ENCODE results near the gene NIPAL3. TPM values are rescaled to one million over a fixed set of nuclear protein-coding genes. Genes with fewer than 3 reads are reported as not detected.
A peak's percentile ranks its signal among the peaks of the same experiment; 100 is the strongest.

NIPAL3 gene
- total RNA-seq, 2 donors from 2014 or later: 30.0 to 38.5 TPM

DNA sequence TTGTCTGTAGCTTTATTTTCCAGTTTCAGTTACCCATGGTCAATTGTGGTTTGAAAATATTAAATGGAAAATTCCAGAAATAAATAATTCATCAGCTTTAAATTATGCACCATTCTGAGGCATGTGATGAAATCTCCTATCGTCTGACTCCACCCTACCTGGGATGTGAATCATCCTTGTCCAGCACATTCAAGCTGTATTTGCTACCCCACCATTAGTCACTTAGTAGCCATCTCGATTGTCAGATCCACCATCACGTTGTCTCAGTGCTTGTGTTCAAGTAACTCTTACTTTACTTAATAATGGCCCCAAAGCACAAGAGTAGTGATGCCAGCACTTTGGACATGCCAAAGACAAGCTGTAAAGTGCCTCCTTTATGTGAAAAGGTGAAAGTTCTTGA lies 6.1 kb upstream of the NIPAL3 start:
- ATAC-seq (replicated peaks): no peak
- Mint-ChIP-seq H3K27me3 (no peaks in the 10 kb centered on the region), H3K4me3 (no peak overlapping the region), H3K27ac (no peak overlapping the region), H3K9me3 (no peaks in the 10 kb centered on the region), H3K4me1 (no peaks in the 10 kb centered on the region), H3K36me3 (ENCODE audit: low read depth) (no peaks in the 10 kb centered on the region)

DNA sequence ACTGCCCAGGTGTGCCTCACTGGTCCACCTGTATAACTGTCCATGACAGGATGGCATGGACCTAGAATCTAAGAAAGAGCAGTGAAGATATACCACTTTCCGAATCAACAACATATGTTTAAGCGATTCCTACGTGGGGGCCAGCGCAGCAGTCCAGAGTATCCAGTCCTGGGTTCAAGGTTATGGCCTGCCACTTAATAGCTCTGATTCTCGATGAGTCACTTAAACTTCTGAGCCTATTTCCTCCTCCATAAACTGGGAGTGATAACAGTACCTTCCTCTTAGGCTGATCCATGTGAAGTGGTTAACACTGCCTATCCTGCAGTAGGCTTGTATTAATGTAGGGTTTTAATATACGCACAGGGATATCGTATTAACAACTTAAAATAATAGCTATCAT lies 4.9 kb upstream of the NIPAL3 start:
- no peak overlapping the region for H3K27ac Mint-ChIP-seq
- H3K9me3 Mint-ChIP-seq: no peaks in the 10 kb centered on the region
- no peaks in the 10 kb centered on the region for H3K36me3 Mint-ChIP-seq (ENCODE audit: low read depth)
- no peak overlapping the region for H3K4me3 Mint-ChIP-seq
- ATAC-seq (replicated peaks): no peak
- peaks cover 6% of the 10 kb centered on the region for H3K4me1 Mint-ChIP-seq
- H3K27me3 Mint-ChIP-seq: no peaks in the 10 kb centered on the region

DNA sequence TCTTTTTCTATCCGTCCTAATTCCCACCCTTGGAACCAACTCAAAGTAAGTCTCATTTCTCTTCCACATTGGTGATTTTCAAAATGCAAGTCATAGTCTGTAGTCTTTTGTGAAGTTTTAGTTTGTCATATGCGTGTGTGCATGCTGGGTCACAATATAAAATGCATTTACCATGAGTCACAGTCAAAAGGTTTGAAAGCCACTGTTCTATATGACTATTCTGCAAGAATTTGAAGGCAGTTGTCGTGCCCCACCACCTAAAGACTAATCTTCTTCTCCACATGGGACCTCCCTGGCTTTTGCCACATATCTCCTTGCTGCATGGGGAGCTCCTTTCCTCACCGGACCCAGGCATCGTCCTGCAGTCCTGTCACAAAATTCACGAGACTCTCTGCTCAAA lies 3.6 kb upstream of the NIPAL3 start:
- Mint-ChIP-seq H3K4me1 (peaks cover 12% of the 10 kb centered on the region), H3K27me3 (no peaks in the 10 kb centered on the region), H3K27ac (no peak overlapping the region), H3K9me3 (no peaks in the 10 kb centered on the region), H3K4me3 (peak overlapping the region; percentile 93), H3K36me3 (ENCODE audit: low read depth) (peaks cover 8% of the 10 kb centered on the region)
- no peak for ATAC-seq (replicated peaks)

DNA sequence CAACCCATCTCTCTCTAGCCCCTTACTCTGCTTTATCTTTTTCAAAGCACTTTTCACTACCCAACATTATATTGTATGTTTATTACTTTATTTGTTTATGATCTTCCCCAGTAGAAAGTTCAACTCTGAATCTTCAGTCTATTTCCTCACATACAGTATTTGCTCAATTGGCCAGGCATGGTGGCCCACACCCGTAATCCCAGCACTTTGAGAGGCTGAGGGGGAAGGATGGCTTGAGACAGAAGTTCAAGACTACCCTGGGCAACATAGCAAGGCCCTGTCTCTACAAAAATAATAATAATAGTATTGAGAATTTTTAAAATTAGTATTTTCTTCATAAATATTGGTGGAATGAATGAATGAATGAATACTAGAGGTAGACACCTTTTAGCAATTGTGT lies 3.2 kb upstream of the NIPAL3 start:
- ATAC-seq (replicated peaks): no peak
- Mint-ChIP-seq H3K27me3 (no peaks in the 10 kb centered on the region), H3K36me3 (ENCODE audit: low read depth) (peaks cover 8% of the 10 kb centered on the region), H3K9me3 (no peaks in the 10 kb centered on the region), H3K27ac (no peak overlapping the region), H3K4me3 (peak overlapping the region; percentile 93), H3K4me1 (peaks cover 15% of the 10 kb centered on the region)

DNA sequence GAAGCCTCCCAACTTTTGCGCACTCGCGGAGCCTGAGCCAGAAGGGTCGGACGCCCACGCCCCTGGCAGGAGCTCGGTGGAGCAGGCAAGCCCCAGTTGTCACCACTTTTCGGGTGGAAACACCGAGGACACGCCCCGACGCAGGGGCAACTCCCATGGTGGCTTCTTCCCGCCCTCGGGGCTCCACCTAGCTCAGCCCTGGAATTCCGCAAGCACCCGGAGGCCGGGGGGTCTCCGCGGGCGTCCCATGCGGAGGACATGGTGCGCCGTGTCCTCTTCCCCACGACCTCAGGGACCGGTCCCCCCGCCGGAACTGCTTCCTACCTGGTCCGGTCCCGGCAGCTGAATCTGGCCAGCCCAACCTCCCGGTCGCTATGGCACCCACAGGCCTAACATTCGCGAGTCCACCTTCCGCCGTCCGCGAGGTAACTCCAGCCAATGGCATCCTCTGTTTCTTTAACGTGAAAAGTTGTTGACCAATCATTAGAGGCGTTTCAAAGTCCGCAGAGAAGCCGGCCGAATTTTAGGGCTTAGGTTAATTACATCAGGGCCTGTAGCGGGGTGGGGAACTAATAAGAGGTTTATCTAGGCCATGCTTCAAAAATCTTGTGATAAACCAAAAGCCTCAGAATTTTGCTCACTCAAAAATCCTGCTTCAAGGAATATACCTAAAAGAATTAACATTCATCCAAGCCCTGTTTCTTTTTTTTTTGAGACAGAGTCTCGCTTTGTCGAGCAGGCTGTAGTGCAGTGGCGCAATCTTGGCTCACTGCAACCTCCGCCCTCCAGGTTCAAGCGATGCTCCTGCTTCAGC lies 2.0 kb upstream of the NIPAL3 start, which contains the start of gene STPG1:
Gene STPG1, minus strand, starts transcription at position 433 of the 814 bp plus-strand sequence. CDS start 12,394 bp downstream, outside the sequence.
- Mint-ChIP-seq H3K27me3 (no peaks in the 10 kb centered on the region), H3K36me3 (ENCODE audit: low read depth) (peaks cover 12% of the 10 kb centered on the region), H3K27ac (peak within 1 kb of the TSS; percentile 88), H3K4me1 (peaks cover 15% of the 10 kb centered on the region), H3K9me3 (no peaks in the 10 kb centered on the region), H3K4me3 (peak within 1 kb of the TSS; percentile 93)
- ATAC-seq (replicated peaks): peak; percentile 50

DNA sequence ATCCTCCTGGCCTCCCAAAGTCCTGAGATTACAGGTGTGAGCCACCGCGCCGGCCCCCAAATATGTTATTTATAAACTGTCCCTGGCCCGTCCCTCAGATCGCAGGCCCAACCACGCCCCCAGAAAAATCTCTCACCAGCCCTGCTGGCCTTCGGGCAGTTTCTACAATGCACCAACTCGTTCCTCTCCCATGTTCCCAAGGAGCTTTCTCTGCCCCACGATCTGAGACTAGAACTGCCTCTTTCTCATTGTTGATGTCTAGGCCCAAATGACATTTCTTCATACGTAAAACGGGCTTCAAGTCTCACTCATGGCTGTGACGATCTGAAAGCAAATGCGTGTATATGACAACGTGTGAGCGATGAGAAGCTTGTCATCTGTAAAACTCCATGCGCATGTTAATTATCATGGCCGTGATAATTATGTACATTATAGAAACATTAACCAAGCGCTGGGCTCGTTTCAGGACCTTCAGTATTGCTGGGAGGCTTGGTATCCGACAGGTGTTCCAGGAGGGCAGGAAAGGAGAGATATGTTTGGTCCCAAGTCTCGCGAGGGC lies 748 bp upstream of the NIPAL3 start:
- Mint-ChIP-seq H3K27ac (peak overlapping the region; percentile 87), H3K4me3 (peak overlapping the region; percentile 93), H3K4me1 (peaks cover 25% of the 10 kb centered on the region), H3K36me3 (ENCODE audit: low read depth) (peaks cover 25% of the 10 kb centered on the region), H3K9me3 (no peaks in the 10 kb centered on the region), H3K27me3 (no peaks in the 10 kb centered on the region)
- no peak for ATAC-seq (replicated peaks)

DNA sequence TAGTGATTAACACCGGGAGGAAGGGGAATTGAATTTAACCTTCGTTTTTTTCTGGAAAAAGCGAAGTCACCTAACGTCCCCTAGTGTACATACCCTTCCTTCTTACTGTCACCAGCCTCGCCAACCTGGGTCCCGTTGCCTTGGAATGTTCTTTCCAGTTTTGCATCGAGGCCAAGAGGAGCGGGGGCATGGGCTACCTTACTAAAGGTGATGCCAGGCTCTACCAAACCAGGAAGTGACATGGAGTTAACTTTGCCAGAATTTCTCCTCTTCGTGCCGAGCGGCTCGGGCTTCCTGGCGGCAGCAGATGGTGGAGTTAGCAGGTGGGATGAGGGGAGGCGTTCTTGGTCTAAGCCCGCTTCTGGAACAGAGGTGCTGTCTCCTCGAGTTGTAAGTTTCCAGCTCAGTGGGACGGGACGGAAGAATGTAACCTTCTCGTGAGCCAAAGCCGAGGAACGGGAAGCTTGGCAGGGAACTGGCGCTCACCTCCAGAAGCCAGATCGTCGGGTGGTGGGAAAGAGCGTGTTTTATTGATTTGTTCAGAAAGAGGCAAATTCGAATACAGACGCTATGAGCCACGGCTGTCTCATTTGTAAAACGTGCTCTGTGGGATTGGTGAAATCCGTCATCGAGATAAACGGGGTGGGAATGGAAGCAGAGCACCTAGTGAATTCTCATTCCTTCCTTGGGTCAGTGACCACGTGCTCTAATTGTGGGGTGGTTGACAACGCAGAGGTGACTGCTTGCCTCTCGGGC lies 486 bp downstream of the NIPAL3 start:
- H3K27me3 Mint-ChIP-seq: no peaks in the 10 kb centered on the region
- H3K4me1 Mint-ChIP-seq: peaks cover 25% of the 10 kb centered on the region
- H3K27ac Mint-ChIP-seq: peak overlapping the region; percentile 87
- peaks cover 38% of the 10 kb centered on the region for H3K36me3 Mint-ChIP-seq (ENCODE audit: low read depth)
- no peaks in the 10 kb centered on the region for H3K9me3 Mint-ChIP-seq
- ATAC-seq (replicated peaks): peak; percentile 5
- peak overlapping the region; percentile 93 for H3K4me3 Mint-ChIP-seq

DNA sequence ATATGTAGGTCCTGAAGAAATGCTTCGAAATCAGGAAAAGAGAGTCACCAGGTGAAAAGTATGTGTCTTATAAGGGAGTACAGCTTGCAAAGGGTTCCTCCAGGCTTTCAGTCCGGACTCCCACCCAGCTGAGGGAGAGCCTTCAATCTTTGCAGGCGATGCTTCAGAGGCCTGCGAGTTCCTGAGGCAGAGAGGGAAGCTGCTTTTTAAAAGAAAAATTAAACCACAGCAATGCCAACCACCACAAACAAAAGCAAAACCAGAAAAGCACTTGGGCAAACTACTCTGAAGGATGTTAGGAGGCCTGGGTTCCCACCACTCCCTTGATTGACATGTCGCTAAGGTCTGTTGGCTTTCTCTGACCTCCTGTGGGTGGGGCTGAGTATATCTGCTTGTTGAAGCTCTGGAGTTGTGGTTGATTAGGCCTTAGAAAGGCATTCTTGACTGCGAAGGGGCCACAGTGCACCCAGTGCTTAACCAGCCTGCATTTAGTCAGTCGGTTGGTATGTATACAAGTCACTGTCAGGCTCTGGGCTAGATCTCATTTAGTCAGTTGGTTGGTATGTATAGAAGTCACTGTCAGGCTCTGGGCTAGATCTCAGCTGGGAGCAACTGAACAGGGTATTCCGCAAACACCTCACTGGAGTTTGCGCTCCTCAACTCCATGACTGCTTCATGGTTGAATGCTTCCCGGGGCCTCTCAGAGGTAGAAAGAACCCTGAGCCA lies 1.2 kb downstream of the NIPAL3 start:
- peaks cover 25% of the 10 kb centered on the region for H3K4me1 Mint-ChIP-seq
- peak overlapping the region; percentile 87 for H3K27ac Mint-ChIP-seq

DNA sequence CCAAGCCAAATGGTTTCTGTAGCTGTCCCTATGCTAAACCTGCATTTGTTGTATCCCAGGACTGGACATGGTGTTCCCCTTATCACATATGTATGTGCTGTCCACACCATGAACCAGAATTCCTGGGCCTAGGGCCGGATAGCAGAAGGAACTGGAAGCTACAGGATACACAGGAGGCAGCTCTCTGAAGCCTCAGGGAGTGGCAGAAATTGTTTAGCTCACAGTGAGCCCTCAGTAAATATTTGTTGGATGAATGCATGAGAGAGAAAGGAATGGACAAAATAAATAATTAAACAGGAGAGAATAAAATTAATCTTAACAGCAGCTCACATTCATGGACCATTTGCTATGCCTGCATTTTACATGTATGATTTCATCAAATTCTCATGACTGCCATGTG lies 2.1 kb downstream of the NIPAL3 start:
- H3K4me1 Mint-ChIP-seq: peaks cover 25% of the 10 kb centered on the region
- H3K27me3 Mint-ChIP-seq: no peaks in the 10 kb centered on the region
- ATAC-seq (replicated peaks): no peak
- H3K4me3 Mint-ChIP-seq: peak overlapping the region; percentile 93
- no peak overlapping the region for H3K27ac Mint-ChIP-seq
- no peaks in the 10 kb centered on the region for H3K9me3 Mint-ChIP-seq
- H3K36me3 Mint-ChIP-seq (ENCODE audit: low read depth): peaks cover 54% of the 10 kb centered on the region

More for the DNA sequence above, 1.2 kb downstream of the NIPAL3 start:
- no peaks in the 10 kb centered on the region for H3K9me3 Mint-ChIP-seq
- H3K27me3 Mint-ChIP-seq: no peaks in the 10 kb centered on the region
- peaks cover 45% of the 10 kb centered on the region for H3K36me3 Mint-ChIP-seq (ENCODE audit: low read depth)
- ATAC-seq (replicated peaks): peak; percentile 17
- peak overlapping the region; percentile 93 for H3K4me3 Mint-ChIP-seq

DNA sequence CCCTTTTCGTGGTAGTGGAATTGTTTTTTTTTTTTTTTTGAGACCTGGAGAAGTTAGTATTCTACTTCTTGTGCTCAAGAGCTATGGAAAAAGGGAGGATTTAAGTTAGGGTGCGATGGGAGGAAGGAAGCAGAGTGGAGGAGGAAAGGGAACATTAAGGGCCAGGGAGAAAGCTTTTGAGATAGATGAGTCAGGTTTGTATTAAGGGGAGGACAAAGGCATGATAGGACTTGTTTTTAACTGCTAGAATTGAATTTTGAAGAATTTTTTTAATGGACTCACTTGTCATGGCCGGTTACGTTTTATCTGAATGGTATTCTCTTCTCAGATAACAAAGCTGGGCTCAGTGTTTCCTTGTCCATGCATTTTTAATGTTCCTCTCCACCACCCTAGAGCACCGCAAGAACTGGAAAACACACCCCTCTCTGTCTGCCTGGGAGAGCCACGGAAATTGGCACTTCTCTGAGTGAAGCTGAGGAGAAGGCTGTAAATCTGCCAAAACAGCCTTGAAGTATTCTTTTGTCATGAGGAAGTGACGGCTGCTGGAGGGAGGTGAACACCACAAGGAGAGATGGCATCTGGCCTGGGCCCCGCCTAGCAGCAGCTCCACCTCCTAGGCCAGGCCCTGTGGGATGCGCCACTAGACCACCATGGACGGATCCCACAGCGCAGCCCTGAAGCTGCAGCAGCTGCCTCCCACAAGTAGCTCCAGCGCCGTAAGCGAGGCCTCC lies 3.5 kb downstream of the NIPAL3 start:
- H3K9me3 Mint-ChIP-seq: no peaks in the 10 kb centered on the region
- H3K36me3 Mint-ChIP-seq (ENCODE audit: low read depth): peaks cover 68% of the 10 kb centered on the region
- no peak overlapping the region for H3K27ac Mint-ChIP-seq
- peaks cover 31% of the 10 kb centered on the region for H3K4me1 Mint-ChIP-seq
- H3K27me3 Mint-ChIP-seq: no peaks in the 10 kb centered on the region
- no peak for ATAC-seq (replicated peaks)
- H3K4me3 Mint-ChIP-seq: peak overlapping the region; percentile 9

DNA sequence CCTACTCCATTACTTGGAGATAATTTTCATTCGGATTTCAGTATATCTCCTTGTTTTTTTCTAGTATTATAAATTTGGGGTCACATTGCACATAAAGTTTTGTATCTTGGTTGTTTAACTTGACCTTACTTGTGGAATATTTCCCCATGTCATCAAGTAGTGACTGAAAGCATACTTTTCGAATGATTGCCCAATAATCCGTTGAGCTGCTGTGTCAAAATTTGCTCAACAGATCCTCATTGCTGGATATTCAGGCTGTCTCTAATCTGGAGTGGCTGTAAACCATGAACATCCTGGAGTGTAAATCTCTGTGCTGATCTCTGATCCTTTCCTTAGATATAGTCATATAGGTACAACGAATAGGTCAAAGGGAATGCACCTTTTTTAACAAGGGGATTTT lies 4.9 kb downstream of the NIPAL3 start:
- no peaks in the 10 kb centered on the region for H3K27me3 Mint-ChIP-seq
- H3K4me1 Mint-ChIP-seq: peaks cover 30% of the 10 kb centered on the region
- H3K36me3 Mint-ChIP-seq (ENCODE audit: low read depth): peaks cover 79% of the 10 kb centered on the region
- H3K27ac Mint-ChIP-seq: no peak overlapping the region
- ATAC-seq (replicated peaks): no peak
- H3K4me3 Mint-ChIP-seq: no peak overlapping the region
- no peaks in the 10 kb centered on the region for H3K9me3 Mint-ChIP-seq

DNA sequence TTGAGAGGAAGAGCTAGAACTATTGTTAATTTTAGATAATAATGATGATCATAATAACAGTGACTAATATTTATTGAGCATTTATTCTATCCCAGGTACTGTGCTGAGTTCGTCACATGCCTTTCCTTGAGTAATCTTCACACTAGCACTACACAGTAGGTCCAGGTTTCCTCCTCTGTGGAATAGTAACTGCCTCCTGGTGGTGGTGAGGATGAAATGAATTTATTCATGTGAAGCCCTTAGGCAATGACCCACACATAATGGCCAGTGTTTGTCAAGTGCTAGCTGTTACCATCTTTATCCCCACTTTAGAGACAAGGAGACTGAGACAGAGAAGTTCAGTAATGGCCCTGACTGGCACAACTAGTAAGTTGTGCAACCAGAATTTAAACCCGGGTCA lies 5.9 kb downstream of the NIPAL3 start:
- H3K27me3 Mint-ChIP-seq: no peaks in the 10 kb centered on the region
- no peak overlapping the region for H3K4me3 Mint-ChIP-seq
- peaks cover 84% of the 10 kb centered on the region for H3K36me3 Mint-ChIP-seq (ENCODE audit: low read depth)
- ATAC-seq (replicated peaks): no peak
- H3K4me1 Mint-ChIP-seq: peaks cover 29% of the 10 kb centered on the region
- no peaks in the 10 kb centered on the region for H3K9me3 Mint-ChIP-seq
- H3K27ac Mint-ChIP-seq: no peak overlapping the region

DNA sequence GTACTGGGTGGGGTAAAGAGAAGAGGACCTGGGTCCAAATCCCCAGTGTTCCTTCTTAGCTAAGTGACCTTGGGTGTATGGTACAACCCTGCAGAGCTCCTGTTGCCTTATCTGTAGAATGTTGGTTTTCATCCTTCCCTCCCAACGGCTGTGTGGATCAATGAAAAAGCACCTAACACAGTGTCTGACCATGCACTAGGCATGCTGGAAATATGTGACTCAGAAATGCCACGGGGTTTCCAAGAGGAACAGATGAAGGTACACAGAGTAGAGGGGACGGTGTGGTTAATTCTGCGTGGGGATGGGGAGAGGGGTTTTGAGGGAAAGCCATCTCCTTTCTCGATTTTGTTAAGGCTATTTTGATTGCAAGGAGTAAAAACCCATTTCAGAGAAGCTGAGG lies 8.6 kb downstream of the NIPAL3 start:
- H3K4me3 Mint-ChIP-seq: peak overlapping the region; percentile 34
- peak overlapping the region; percentile 56 for H3K27ac Mint-ChIP-seq
- peaks cover 85% of the 10 kb centered on the region for H3K36me3 Mint-ChIP-seq (ENCODE audit: low read depth)
- no peaks in the 10 kb centered on the region for H3K27me3 Mint-ChIP-seq
- H3K9me3 Mint-ChIP-seq: no peaks in the 10 kb centered on the region
- ATAC-seq (replicated peaks): peak; percentile 75
- peaks cover 19% of the 10 kb centered on the region for H3K4me1 Mint-ChIP-seq

DNA sequence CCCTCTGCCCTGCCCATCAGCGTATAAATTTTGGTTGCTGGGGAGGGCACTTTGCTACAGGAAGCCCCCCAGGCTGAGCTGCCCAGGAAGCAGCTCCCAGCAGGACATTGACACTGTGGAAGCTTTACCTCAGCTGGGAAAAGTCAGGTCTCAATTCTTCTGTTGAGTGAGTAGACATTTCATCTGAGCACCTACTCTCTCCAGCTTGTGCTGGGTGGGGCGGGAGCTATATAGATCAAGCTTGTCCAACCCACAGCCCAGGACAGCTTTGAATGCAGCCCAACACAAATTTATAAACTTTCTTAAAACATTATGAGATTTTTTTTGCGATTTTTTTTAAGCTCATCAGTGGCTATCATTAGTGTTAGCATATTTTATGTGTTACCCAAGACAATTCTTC lies 9.4 kb downstream of the NIPAL3 start:
- H3K4me1 Mint-ChIP-seq: peaks cover 15% of the 10 kb centered on the region
- no peak overlapping the region for H3K27ac Mint-ChIP-seq
- H3K9me3 Mint-ChIP-seq: no peaks in the 10 kb centered on the region
- peaks cover 78% of the 10 kb centered on the region for H3K36me3 Mint-ChIP-seq (ENCODE audit: low read depth)
- no peak overlapping the region for H3K4me3 Mint-ChIP-seq
- H3K27me3 Mint-ChIP-seq: no peaks in the 10 kb centered on the region
- no peak for ATAC-seq (replicated peaks)
